MM.1S (cell line): ENCODE data around the gene ACOXL.

Experiments used
- DNase-seq: peaks from one replicate; pipeline ENCODE4 v3.0.0-alpha.2; 2015
- H2AFZ ChIP-seq: fragments of 300-600 bp; sonication (generic); 2 replicates; pipeline ENCODE4 v1.6.0; 2016; ENCODE audit warnings: antibody characterized with exemption, low read length
- H3F3A ChIP-seq: fragments of 300-600 bp; sonication (generic); 2 replicates; pipeline ENCODE4 v1.6.1; 2016; ENCODE audit warnings: mild to moderate bottlenecking, antibody characterized with exemption, low read length, moderate library complexity, mixed read lengths; ENCODE audit not compliant: insufficient read depth
- H3K27ac ChIP-seq: fragments of 300-600 bp; sonication (generic); 2 replicates; pipeline ENCODE4 v1.5.1; 2016; ENCODE audit warnings: mild to moderate bottlenecking, low read length
- H3K27me3 ChIP-seq: fragments of 300-600 bp; sonication (generic); replicated peaks from 2 replicates; pipeline ENCODE4 v1.6.0; 2016; ENCODE audit warnings: low read length; ENCODE audit not compliant: insufficient read depth
- H3K36me3 ChIP-seq: fragments of 300-600 bp; sonication (generic); replicated peaks from 2 replicates; pipeline ENCODE4 v1.6.1; 2016; ENCODE audit warnings: mild to moderate bottlenecking, low read length, mixed read lengths; ENCODE audit not compliant: insufficient read depth
- H3K4me1 ChIP-seq: fragments of 300-600 bp; sonication (generic); 2 replicates; pipeline ENCODE4 v1.6.1; 2016; ENCODE audit warnings: low read length, mixed read lengths
- H3K4me2 ChIP-seq: fragments of 300-600 bp; sonication (generic); 2 replicates; pipeline ENCODE4 v1.6.0; 2016; ENCODE audit warnings: low read depth, low read length
- H3K4me3 ChIP-seq: fragments of 300-600 bp; sonication (generic); 2 replicates; pipeline ENCODE4 v1.5.1; 2016; ENCODE audit warnings: low read length, mixed read lengths
- H3K79me2 ChIP-seq: fragments of 300-600 bp; sonication (generic); 2 replicates; pipeline ENCODE4 v1.6.1; 2016; ENCODE audit warnings: mixed run types, low read length, mixed read lengths
- H3K9ac ChIP-seq: fragments of 300-600 bp; sonication (generic); 2 replicates; pipeline ENCODE4 v1.6.1; 2016; ENCODE audit warnings: low read length, mixed read lengths
- H3K9me2 ChIP-seq: fragments of 300-600 bp; sonication (generic); replicated peaks from 2 replicates; pipeline ENCODE4 v1.6.1; 2016; ENCODE audit warnings: mild to moderate bottlenecking, low read length, mixed read lengths; ENCODE audit not compliant: insufficient read depth
- H3K9me3 ChIP-seq: fragments of 300-600 bp; sonication (generic); replicated peaks from 2 replicates; pipeline ENCODE4 v1.6.1; 2016; ENCODE audit warnings: mild to moderate bottlenecking, low read length, mixed read lengths; ENCODE audit not compliant: insufficient read depth
- H4K20me1 ChIP-seq: fragments of 300-600 bp; sonication (generic); 2 replicates; pipeline ENCODE4 v1.6.1; 2016; ENCODE audit warnings: mild to moderate bottlenecking, low read length, moderate library complexity, mixed read lengths; ENCODE audit not compliant: insufficient read depth
- EZH2 ChIP-seq: fragments of 300-600 bp; sonication (generic); optimal IDR thresholded peaks from 2 replicates; pipeline ENCODE3; 2017; ENCODE audit warnings: low read depth, mild to moderate bottlenecking, antibody characterized with exemption, low read length, mixed read lengths
- EZH2phosphoT487 ChIP-seq: fragments of 300-600 bp; sonication (generic); IDR thresholded peaks from 2 replicates; pipeline ENCODE4 v1.6.1; 2018; ENCODE audit warnings: antibody characterized with exemption, low read length
- TF ChIP-seq, protein P1 (sequence below): fragments of 300-600 bp; sonication (generic); IDR thresholded peaks from 2 replicates; pipeline ENCODE4 v1.5.1; 2016; ENCODE audit warnings: antibody characterized with exemption, low read length, mixed read lengths

Gene ACOXL

DNA sequence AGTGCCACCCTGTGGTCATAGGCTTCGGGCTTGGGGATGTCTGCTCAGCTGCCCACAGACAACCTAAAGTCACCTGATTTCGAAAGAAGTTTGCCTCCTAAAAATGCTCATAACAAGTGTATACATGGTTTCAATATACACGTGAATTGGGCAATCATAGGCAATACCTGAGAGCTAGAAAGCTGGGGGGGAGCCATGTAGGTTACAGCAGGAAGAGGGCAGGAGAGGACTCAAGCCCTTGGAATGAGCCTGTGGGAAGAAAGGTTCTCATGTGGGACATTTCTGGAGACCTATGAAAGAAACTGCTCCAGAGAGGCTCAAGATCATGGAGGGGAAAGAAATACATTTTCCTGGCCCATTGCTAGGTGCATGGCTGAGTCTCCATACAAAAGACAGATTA lies 109.7 kb downstream of the ACOXL start:
- H3K4me1 ChIP-seq, result no peaks in the 10 kb centered on the region
- no peak overlapping the region for H3K27ac ChIP-seq
- no peak for DNase-seq
- no peaks in the 10 kb centered on the region for H3K36me3 ChIP-seq
- no peak overlapping the region for H3K9ac ChIP-seq
- no peaks in the 10 kb centered on the region for H3K9me3 ChIP-seq
- no peak for TF ChIP-seq EZH2phosphoT487
- no peak for TF ChIP-seq EZH2
- no peak overlapping the region for H2AFZ ChIP-seq
- H3K79me2 ChIP-seq, result no peaks in the 10 kb centered on the region
- H4K20me1 ChIP-seq, result no peaks in the 10 kb centered on the region
- H3K27me3 ChIP-seq, result no peaks in the 10 kb centered on the region
- no peaks in the 10 kb centered on the region for H3K9me2 ChIP-seq
- H3K4me3 ChIP-seq, result no peak overlapping the region
- no peak overlapping the region for H3K4me2 ChIP-seq
- no peaks in the 10 kb centered on the region for H3F3A ChIP-seq

DNA sequence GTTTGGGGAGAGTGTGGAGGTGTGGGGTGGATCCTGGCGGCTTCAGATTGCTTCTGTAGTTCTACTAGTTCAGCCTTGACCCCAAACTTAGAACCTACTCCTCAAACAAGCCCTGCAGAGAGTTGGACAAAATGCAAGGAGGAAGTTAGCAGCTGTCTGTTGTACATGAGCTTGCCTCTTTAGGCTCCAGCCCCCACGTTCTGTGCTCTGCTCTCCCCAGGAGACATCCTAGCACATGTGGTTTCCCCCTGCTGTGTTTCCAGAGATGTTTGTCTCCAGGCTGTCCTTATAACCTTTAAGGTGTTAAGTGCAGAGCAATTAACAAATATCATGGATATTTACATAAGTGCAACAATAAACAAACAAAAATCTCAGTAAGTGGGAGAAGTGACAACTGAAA lies 111.1 kb downstream of the ACOXL start:
- H4K20me1 ChIP-seq, result no peaks in the 10 kb centered on the region
- H3K4me3 ChIP-seq, result no peak overlapping the region
- no peak overlapping the region for H3K9ac ChIP-seq
- H3F3A ChIP-seq, result no peaks in the 10 kb centered on the region
- DNase-seq, result no peak
- no peak overlapping the region for H2AFZ ChIP-seq
- no peaks in the 10 kb centered on the region for H3K27me3 ChIP-seq
- no peaks in the 10 kb centered on the region for H3K9me3 ChIP-seq
- no peaks in the 10 kb centered on the region for H3K36me3 ChIP-seq
- H3K9me2 ChIP-seq, result no peaks in the 10 kb centered on the region
- TF ChIP-seq, protein P1, sequence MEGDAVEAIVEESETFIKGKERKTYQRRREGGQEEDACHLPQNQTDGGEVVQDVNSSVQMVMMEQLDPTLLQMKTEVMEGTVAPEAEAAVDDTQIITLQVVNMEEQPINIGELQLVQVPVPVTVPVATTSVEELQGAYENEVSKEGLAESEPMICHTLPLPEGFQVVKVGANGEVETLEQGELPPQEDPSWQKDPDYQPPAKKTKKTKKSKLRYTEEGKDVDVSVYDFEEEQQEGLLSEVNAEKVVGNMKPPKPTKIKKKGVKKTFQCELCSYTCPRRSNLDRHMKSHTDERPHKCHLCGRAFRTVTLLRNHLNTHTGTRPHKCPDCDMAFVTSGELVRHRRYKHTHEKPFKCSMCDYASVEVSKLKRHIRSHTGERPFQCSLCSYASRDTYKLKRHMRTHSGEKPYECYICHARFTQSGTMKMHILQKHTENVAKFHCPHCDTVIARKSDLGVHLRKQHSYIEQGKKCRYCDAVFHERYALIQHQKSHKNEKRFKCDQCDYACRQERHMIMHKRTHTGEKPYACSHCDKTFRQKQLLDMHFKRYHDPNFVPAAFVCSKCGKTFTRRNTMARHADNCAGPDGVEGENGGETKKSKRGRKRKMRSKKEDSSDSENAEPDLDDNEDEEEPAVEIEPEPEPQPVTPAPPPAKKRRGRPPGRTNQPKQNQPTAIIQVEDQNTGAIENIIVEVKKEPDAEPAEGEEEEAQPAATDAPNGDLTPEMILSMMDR, result no peak
- no peak for TF ChIP-seq EZH2phosphoT487
- H3K79me2 ChIP-seq, result no peaks in the 10 kb centered on the region
- no peaks in the 10 kb centered on the region for H3K4me1 ChIP-seq
- H3K4me2 ChIP-seq, result no peak overlapping the region
- no peak overlapping the region for H3K27ac ChIP-seq

- TF ChIP-seq EZH2phosphoT487, result no peak
- TF ChIP-seq, protein P1, result no peak
- TF ChIP-seq EZH2, result no peak
- Histone ChIP-seq H3F3A (no peaks in the 10 kb centered on the region), H3K9me2 (no peaks in the 10 kb centered on the region), H4K20me1 (no peaks in the 10 kb centered on the region), H3K9me3 (no peaks in the 10 kb centered on the region), H3K4me2 (no peak overlapping the region), H3K4me1 (no peaks in the 10 kb centered on the region), H3K79me2 (no peaks in the 10 kb centered on the region), H3K27ac (no peak overlapping the region), H3K4me3 (no peak overlapping the region), H2AFZ (no peak overlapping the region), H3K9ac (no peak overlapping the region), H3K27me3 (no peaks in the 10 kb centered on the region), H3K36me3 (no peaks in the 10 kb centered on the region)
- DNase-seq, result no peak
These were observed 111.7 kb downstream of the ACOXL start for GRCh38 chr2:110843959-110844510.

DNA sequence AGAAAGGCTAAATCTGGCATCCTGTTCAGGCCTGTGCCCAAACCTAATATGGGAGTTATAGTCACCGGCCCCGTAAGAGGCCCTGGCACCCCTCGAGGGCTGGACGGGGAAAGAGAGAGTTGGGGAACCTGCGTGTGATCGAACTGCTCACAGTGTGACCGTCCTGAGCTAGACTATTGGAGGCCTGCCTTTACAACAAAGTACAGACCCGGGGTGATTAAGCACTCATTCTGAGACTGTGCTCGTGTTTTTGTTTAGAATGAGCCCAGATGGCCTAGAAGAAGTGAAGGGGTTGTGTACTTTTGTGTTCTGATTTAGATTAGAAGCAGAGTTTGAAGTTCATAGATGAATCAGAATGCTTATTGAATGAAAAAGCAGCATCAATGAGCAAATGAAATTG lies 115.3 kb downstream of the ACOXL start:
- Histone ChIP-seq H2AFZ (no peak overlapping the region), H3K9me3 (no peaks in the 10 kb centered on the region), H3K79me2 (no peaks in the 10 kb centered on the region), H3K27ac (no peak overlapping the region), H3K27me3 (no peaks in the 10 kb centered on the region), H3K4me2 (no peak overlapping the region), H3K9me2 (no peaks in the 10 kb centered on the region), H3K36me3 (no peaks in the 10 kb centered on the region), H3K4me3 (no peak overlapping the region), H3K4me1 (no peaks in the 10 kb centered on the region), H3K9ac (no peak overlapping the region), H4K20me1 (no peaks in the 10 kb centered on the region), H3F3A (no peaks in the 10 kb centered on the region)
- TF ChIP-seq EZH2 (no peak), EZH2phosphoT487 (no peak)
- TF ChIP-seq, protein P1, result no peak
- DNase-seq, result no peak
